CD14-positive monocyte (primary cell): ENCODE measurements around the gene CD300E. TPM values are rescaled to one million over a fixed set of nuclear protein-coding genes. Genes with fewer than 3 reads are reported as not detected.
A peak's percentile ranks its signal among the peaks of the same experiment; 100 is the strongest.

Experiments used
- DNase-seq, 3 donors: peaks; one replicate each; pipeline ENCODE4 v3.0.0-alpha.2; 2011 to 2022
- H2AFZ ChIP-seq: 2 replicates; pipeline ENCODE4 v1.6.0; 2012; ENCODE audit warnings: mild to moderate bottlenecking, low read depth, low read length, inconsistent platforms; ENCODE audit not compliant: insufficient read depth, poor library complexity, severe bottlenecking
- H3K27ac ChIP-seq, 2 donors: 1 replicate in 1 of 2; 2 replicates in 1 of 2; pipeline ENCODE4 v1.5.1; 2012 to 2013; ENCODE audit warnings: low read length in 2 of 2, control low read depth in 1 of 2, inconsistent platforms in 1 of 2, low read depth in 1 of 2, mild to moderate bottlenecking in 1 of 2
- H3K27me3 ChIP-seq, 2 donors: one replicate each; pipeline versions ENCODE4 v1.6.0 to v1.6.1; 2011 to 2013; ENCODE audit warnings: low read length in 2 of 2; ENCODE audit not compliant: control insufficient read depth in 2 of 2, insufficient read depth in 2 of 2
- H3K36me3 ChIP-seq, 2 donors: replicated peaks in 1 of 2; 1 replicate in 1 of 2; 2 replicates in 1 of 2; pipeline versions ENCODE4 v1.5.1 to v1.6.1; 2012 to 2013; ENCODE audit warnings: low read length in 2 of 2, control low read depth in 1 of 2, inconsistent platforms in 1 of 2, mild to moderate bottlenecking in 1 of 2; ENCODE audit not compliant: insufficient read depth in 2 of 2, control insufficient read depth in 1 of 2
- H3K4me1 ChIP-seq, 2 donors: 1 replicate in 1 of 2; 2 replicates in 1 of 2; pipeline versions ENCODE4 v1.5.1 to v1.6.1; 2012 to 2013; ENCODE audit warnings: low read length in 2 of 2, control low read depth in 1 of 2, inconsistent platforms in 1 of 2, mild to moderate bottlenecking in 1 of 2, moderate library complexity in 1 of 2; ENCODE audit not compliant: insufficient read depth in 2 of 2, control insufficient read depth in 1 of 2
- H3K4me2 ChIP-seq: replicated peaks from 2 replicates; pipeline ENCODE3; 2012; ENCODE audit warnings: low read length, moderate library complexity, mild to moderate bottlenecking; ENCODE audit not compliant: poor library complexity, severe bottlenecking; ENCODE audit errors: extremely low read depth
- H3K4me3 ChIP-seq, 3 experiments: fragments of 200-600 bp in 1 of 3; sonication (generic) in 1 of 3; replicated peaks in 1 of 3; 1 replicate in 2 of 3; 2 replicates in 1 of 3; pipeline ENCODE4 v1.5.1; 2011 to 2013; ENCODE audit warnings: low read length in 3 of 3, mild to moderate bottlenecking in 3 of 3, control low read depth in 2 of 3, low read depth in 2 of 3, inconsistent platforms in 1 of 3, moderate library complexity in 1 of 3
- H3K79me2 ChIP-seq: 2 replicates; pipeline ENCODE4 v1.6.0; 2012; ENCODE audit warnings: mild to moderate bottlenecking, control low read depth, inconsistent platforms, low read length, moderate library complexity; ENCODE audit not compliant: insufficient read depth
- H3K9ac ChIP-seq: 2 replicates; pipeline ENCODE4 v1.6.0; 2017; ENCODE audit warnings: low read length, mild to moderate bottlenecking; ENCODE audit not compliant: insufficient read depth, poor library complexity, severe bottlenecking
- H3K9me3 ChIP-seq, 2 donors: replicated peaks in 1 of 2; 1 replicate in 1 of 2; 2 replicates in 1 of 2; pipeline versions ENCODE4 v1.5.1 to v1.6.1; 2012 to 2013; ENCODE audit warnings: low read length in 2 of 2, control low read depth in 1 of 2; ENCODE audit not compliant: control insufficient read depth in 1 of 2, insufficient read depth in 1 of 2
- H4K20me1 ChIP-seq: 2 replicates; pipeline ENCODE4 v1.6.0; 2012; ENCODE audit warnings: mild to moderate bottlenecking, low read length, control low read depth, moderate library complexity; ENCODE audit not compliant: insufficient read depth
- H3K27ac Mint-ChIP-seq, 7 donors: one replicate each; pipeline ENCODE4 v1.8.0; 2020; ENCODE audit warnings: mild to moderate bottlenecking in 7 of 7, mixed read lengths in 7 of 7, moderate library complexity in 6 of 7, inconsistent platforms in 2 of 7
- H3K27me3 Mint-ChIP-seq, 3 donors: one replicate each; pipeline ENCODE4 v1.8.0; 2021 to 2022; ENCODE audit warnings: low read depth in 3 of 3, mild to moderate bottlenecking in 3 of 3, mixed read lengths in 3 of 3, moderate library complexity in 3 of 3, inconsistent platforms in 1 of 3
- H3K36me3 Mint-ChIP-seq, 2 donors: one replicate each; pipeline ENCODE4 v1.8.0; 2020; ENCODE audit warnings: mixed read lengths in 2 of 2, inconsistent platforms in 1 of 2, mild to moderate bottlenecking in 1 of 2
- H3K4me1 Mint-ChIP-seq: one replicate; pipeline ENCODE4 v1.8.0; 2020; ENCODE audit warnings: mild to moderate bottlenecking, mixed read lengths
- H3K4me3 Mint-ChIP-seq, 2 donors: one replicate each; pipeline ENCODE4 v1.8.0; 2020; ENCODE audit warnings: mild to moderate bottlenecking in 2 of 2, mixed read lengths in 2 of 2, moderate library complexity in 1 of 2
- H3K9me3 Mint-ChIP-seq, 7 donors: one replicate each; pipeline ENCODE4 v1.8.0; 2020 to 2022; ENCODE audit warnings: mixed read lengths in 7 of 7, mild to moderate bottlenecking in 6 of 7, moderate library complexity in 6 of 7, inconsistent platforms in 2 of 7
- CTCF ChIP-seq: fragments of 200-600 bp; IDR thresholded peaks from one replicate; pipeline ENCODE4 v1.8.0; 2022; ENCODE audit warnings: antibody characterized with exemption, mild to moderate bottlenecking
- WGBS: methylation state at CpG from one replicate; pipeline ENCODE4 v1.1.5; 2013; ENCODE audit warnings: missing lambda C conversion rate; ENCODE audit not compliant: insufficient coverage; 5-methylcytosine and 5-hydroxymethylcytosine counted together
- intact Hi-C, 2 donors: fragments of 100-400 bp; cut with micrococcal nuclease; formaldehyde crosslinking; loops; one replicate each; pipeline versions ENCODE4 v1.15.0 to v1.15.1; 2023
- polyA plus RNA-seq, 3 donors: library from polyadenylated mRNA; depleted of rRNA in 1 of 3; unstranded in 2 of 3; stranded (reverse) in 1 of 3; fragments of 300-500 nt in 2 of 3; fragments of >200 nt in 1 of 3; fragmentation: Illumina TruSeq in 2 of 3; gene quantifications; 1 replicate in 2 of 3; 2 replicates in 1 of 3; pipeline ENCODE4 v1.2.3, GENCODE V29; 2012 to 2021

CD300E gene
- polyA plus RNA-seq, 3 donors, result 65.0 to 228 (median 122) TPM

DNA sequence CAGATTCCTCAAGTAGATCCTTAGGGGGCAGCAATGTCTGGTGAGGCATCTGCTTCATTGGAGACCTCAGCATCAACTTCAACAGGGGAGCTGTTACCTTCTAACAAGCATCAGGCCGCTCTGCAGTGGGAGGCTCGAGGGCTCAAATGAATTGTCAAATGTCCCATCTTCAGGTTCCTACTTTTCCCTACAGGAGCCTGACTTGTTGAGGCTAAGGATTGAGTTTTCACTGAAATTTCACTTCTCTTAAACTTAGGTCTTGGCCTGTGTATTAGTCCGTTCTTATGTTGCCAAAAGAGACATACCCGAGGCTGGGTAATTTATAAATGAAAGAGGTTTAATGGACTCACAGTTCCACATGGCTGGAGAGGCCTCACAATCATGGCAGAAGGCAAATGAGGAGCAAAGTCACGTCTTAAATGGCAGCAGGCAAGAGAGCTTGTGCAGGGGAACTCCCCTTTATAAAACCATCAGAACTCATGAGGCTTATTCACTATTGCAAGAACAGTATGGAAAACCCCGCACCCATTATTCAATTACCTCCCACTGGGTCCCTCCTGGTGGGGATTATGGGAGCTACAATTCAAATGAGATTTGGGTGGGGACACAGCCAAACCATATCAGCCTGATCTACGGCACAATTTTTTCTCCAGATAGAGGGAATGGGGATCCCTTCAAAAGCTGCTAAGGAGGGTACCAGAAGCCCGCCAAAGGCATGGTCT, 26.3 kb downstream of the CD300E start:
- Histone ChIP-seq H3K4me2 (no peak overlapping the region), H2AFZ (no peak overlapping the region), H4K20me1 (no peaks in the 10 kb centered on the region), H3K27me3 (no peaks in the 10 kb centered on the region), H3K79me2 (no peaks in the 10 kb centered on the region), H3K4me3 (no peak overlapping the region), H3K4me1 (peaks cover 81 to 83% of the 10 kb centered on the region in 2 donors), H3K9me3 (no peaks in the 10 kb centered on the region), H3K27ac (peak overlapping the region in 1 of 2 donors; percentile 7), H3K9ac (no peak overlapping the region), H3K36me3 (no peaks in the 10 kb centered on the region)
- TF ChIP-seq CTCF, result no peak
- peak overlapping the region in 4 of 7 donors; percentile 42 to 88 (median 67) for H3K27ac Mint-ChIP-seq
- H3K9me3 Mint-ChIP-seq, result peaks cover 0 to 3% (median 0%) of the 10 kb centered on the region in 7 donors
- peak in 1 of 3 donors; percentile 72 for DNase-seq
- H3K4me3 Mint-ChIP-seq, result no peak overlapping the region
- peaks cover 80% of the 10 kb centered on the region for H3K4me1 Mint-ChIP-seq
- peaks cover 0 to 25% of the 10 kb centered on the region in 2 donors for H3K36me3 Mint-ChIP-seq
- WGBS, result 100% methylated on average over 1 of the region's 8 CpGs
- intact Hi-C loops, result loop anchor here in 1 of 2 donors (5.0 kb wide), 1 partner anchor 60 kb away; no protein-coding TSS in a partner anchor
- peaks cover 0 to 10% (median 4%) of the 10 kb centered on the region in 3 donors for H3K27me3 Mint-ChIP-seq

- peak overlapping the region in 1 of 2 donors; percentile 35 for H3K4me3 Mint-ChIP-seq
- H3K79me2 ChIP-seq, result no peaks in the 10 kb centered on the region
- no peaks in the 10 kb centered on the region for H3K36me3 ChIP-seq
- intact Hi-C loops, result loop anchor here in 1 of 2 donors (5.0 kb wide), 1 partner anchor 58 kb away; no protein-coding TSS in a partner anchor
- DNase-seq, result peak; percentile 37 to 68 (median 67)
- no peaks in the 10 kb centered on the region for H3K27me3 ChIP-seq
- no peaks in the 10 kb centered on the region for H3K9me3 ChIP-seq
- H3K4me3 ChIP-seq, result no peak overlapping the region
- H3K9ac ChIP-seq, result no peak overlapping the region
- no peak for TF ChIP-seq CTCF
- peak overlapping the region; percentile 12 for H3K4me2 ChIP-seq
- H4K20me1 ChIP-seq, result no peaks in the 10 kb centered on the region
- WGBS, result 4% methylated on average over 2 of the region's 6 CpGs
- peak overlapping the region; percentile 23 to 29 for H3K27ac ChIP-seq
- H3K27me3 Mint-ChIP-seq, result peaks cover 3 to 14% (median 7%) of the 10 kb centered on the region in 3 donors
- H3K27ac Mint-ChIP-seq, result peak overlapping the region; percentile 54 to 85 (median 75)
- peaks cover 0 to 13% of the 10 kb centered on the region in 2 donors for H3K36me3 Mint-ChIP-seq
- H3K4me1 Mint-ChIP-seq, result peaks cover 68% of the 10 kb centered on the region
- peaks cover 0 to 3% (median 0%) of the 10 kb centered on the region in 7 donors for H3K9me3 Mint-ChIP-seq
- no peak overlapping the region for H2AFZ ChIP-seq
- peaks cover 68 to 72% of the 10 kb centered on the region in 2 donors for H3K4me1 ChIP-seq
These were observed 28.3 kb downstream of the CD300E start for GRCh38 chr17:74595037-74595750.
